HEK293 (cell line): ENCODE results near the gene KCNK15.

Source experiments
- CTCF ChIA-PET: fragments of 350-600 bp; formaldehyde crosslinking; extraction: SDS; loops from one replicate; lab custom pipeline; 2021; ENCODE audit warnings: antibody characterized with exemption; lab: Yijun Ruan, JAX
- POLR2A ChIA-PET: fragments of 300-600 bp; formaldehyde crosslinking; extraction: SDS; loops from one replicate; lab custom pipeline; 2020; ENCODE audit warnings: antibody characterized with exemption, inconsistent platforms; lab: Yijun Ruan, JAX
- H3K27ac ChIP-seq: fragments of 200-500 bp; sonication (Bioruptor generic); 2 replicates; pipeline ENCODE4 v1.5.1; 2014; ENCODE audit warnings: low read depth, low read length, control low read depth, inconsistent platforms; ENCODE audit errors: extremely low read depth
- H3K36me3 ChIP-seq, 2 experiments: fragments of 200-500 bp in 1 of 2; sonication (Bioruptor generic) in 1 of 2; 1 replicate in 1 of 2; 2 replicates in 1 of 2; pipeline ENCODE4 v1.5.1; 2014 to 2017; ENCODE audit warnings: inconsistent platforms in 2 of 2, low read length in 2 of 2; ENCODE audit not compliant: control insufficient read depth in 2 of 2, insufficient read depth in 1 of 2
- H3K4me1 ChIP-seq: fragments of 200-500 bp; sonication (Bioruptor generic); 2 replicates; pipeline ENCODE4 v1.5.1; 2014; ENCODE audit warnings: mild to moderate bottlenecking, low read length, inconsistent platforms; ENCODE audit not compliant: control insufficient read depth, insufficient read depth
- H3K4me3 ChIP-seq: 2 replicates; pipeline ENCODE4 v1.5.1; 2011; ENCODE audit warnings: low read depth, mild to moderate bottlenecking, control low read depth, low read length, moderate library complexity
- H3K9me3 ChIP-seq: fragments of 200-500 bp; sonication (Bioruptor generic); 2 replicates; pipeline ENCODE4 v1.5.1; 2014; ENCODE audit warnings: low read depth, low read length, inconsistent platforms; ENCODE audit not compliant: control insufficient read depth, insufficient read depth
- EGR2 ChIP-seq: fragments of 450-650 bp; formaldehyde crosslinking; IDR thresholded peaks from 2 replicates; pipeline ENCODE4 v1.5.1; 2016; ENCODE audit warnings: low read depth, missing biosample characterization, missing genetic modification characterization
- GLI4 ChIP-seq: fragments of 450-650 bp; formaldehyde crosslinking; IDR thresholded peaks from 2 replicates; pipeline ENCODE4 v1.5.1; 2016; ENCODE audit warnings: missing biosample characterization, missing genetic modification characterization
- GLIS2 ChIP-seq: fragments of 450-650 bp; formaldehyde crosslinking; IDR thresholded peaks from 2 replicates; pipeline ENCODE4 v1.5.1; 2016; ENCODE audit warnings: missing biosample characterization, missing genetic modification characterization
- HOXD13 ChIP-seq: sonication (generic); formaldehyde crosslinking; IDR thresholded peaks from 2 replicates; pipeline ENCODE4 v1.8.0; 2022; ENCODE audit warnings: missing genetic modification reagents, borderline replicate concordance
- OSR2 ChIP-seq: fragments of 450-650 bp; formaldehyde crosslinking; IDR thresholded peaks from 2 replicates; pipeline ENCODE4 v1.5.1; 2016; ENCODE audit warnings: missing biosample characterization, missing genetic modification characterization
- SP2 ChIP-seq: fragments of 450-650 bp; formaldehyde crosslinking; IDR thresholded peaks from 2 replicates; pipeline ENCODE4 v1.5.1; 2016; ENCODE audit warnings: missing biosample characterization, missing genetic modification characterization
- SP7 ChIP-seq: fragments of 450-650 bp; formaldehyde crosslinking; IDR thresholded peaks from 2 replicates; pipeline ENCODE4 v1.5.1; 2016; ENCODE audit warnings: missing biosample characterization, missing genetic modification characterization
- ZBTB17 ChIP-seq: fragments of 450-650 bp; formaldehyde crosslinking; IDR thresholded peaks from 2 replicates; pipeline ENCODE4 v1.5.1; 2016; ENCODE audit warnings: missing biosample characterization, missing genetic modification characterization
- ZEB2 ChIP-seq: fragments of 450-650 bp; formaldehyde crosslinking; IDR thresholded peaks from 2 replicates; pipeline ENCODE4 v1.5.1; 2016; ENCODE audit warnings: missing biosample characterization, missing genetic modification characterization
- ZFHX2 ChIP-seq: fragments of 450-650 bp; formaldehyde crosslinking; conservative IDR thresholded peaks from 2 replicates; pipeline ENCODE4 v1.5.1; 2016; ENCODE audit warnings: missing biosample characterization, missing genetic modification characterization
- ZNF2 ChIP-seq: fragments of 450-650 bp; formaldehyde crosslinking; IDR thresholded peaks from 2 replicates; pipeline ENCODE4 v1.5.1; 2016; ENCODE audit warnings: missing biosample characterization, missing genetic modification characterization
- ZNF214 ChIP-seq: fragments of 450-650 bp; formaldehyde crosslinking; IDR thresholded peaks from 2 replicates; pipeline ENCODE4 v1.5.1; 2017; ENCODE audit warnings: missing biosample characterization, mild to moderate bottlenecking, missing genetic modification characterization, borderline replicate concordance
- ZNF248 ChIP-seq: fragments of 450-650 bp; formaldehyde crosslinking; IDR thresholded peaks from 2 replicates; pipeline ENCODE4 v1.5.1; 2017; ENCODE audit warnings: missing biosample characterization, missing genetic modification characterization
- ZNF366 ChIP-seq: fragments of 450-650 bp; formaldehyde crosslinking; conservative IDR thresholded peaks from 2 replicates; pipeline ENCODE4 v1.5.1; 2016; ENCODE audit warnings: missing biosample characterization, missing genetic modification characterization
- ZNF416 ChIP-seq: fragments of 450-650 bp; formaldehyde crosslinking; IDR thresholded peaks from 2 replicates; pipeline ENCODE4 v1.5.1; 2016; ENCODE audit warnings: missing biosample characterization, missing genetic modification characterization
- ZNF510 ChIP-seq: fragments of 450-650 bp; formaldehyde crosslinking; IDR thresholded peaks from 2 replicates; pipeline ENCODE4 v1.5.1; 2018; ENCODE audit warnings: mild to moderate bottlenecking, missing genetic modification characterization, missing biosample characterization; ENCODE audit not compliant: insufficient replicate concordance
- ZNF585B ChIP-seq: fragments of 450-650 bp; formaldehyde crosslinking; IDR thresholded peaks from 2 replicates; pipeline ENCODE4 v1.5.1; 2016; ENCODE audit warnings: missing biosample characterization, missing genetic modification characterization
- ZNF776 ChIP-seq: fragments of 450-650 bp; formaldehyde crosslinking; IDR thresholded peaks from 2 replicates; pipeline ENCODE4 v1.5.0; 2017; ENCODE audit warnings: missing biosample characterization, missing genetic modification characterization, borderline replicate concordance
- ZSCAN30 ChIP-seq: fragments of 450-650 bp; IDR thresholded peaks from 2 replicates; pipeline ENCODE4 v1.5.1; 2018; ENCODE audit warnings: missing biosample characterization, mild to moderate bottlenecking, missing genetic modification characterization, moderate library complexity
- TF ChIP-seq, protein P1 (sequence below): fragments of 450-650 bp; formaldehyde crosslinking; IDR thresholded peaks from 2 replicates; pipeline ENCODE4 v1.5.1; 2016; ENCODE audit warnings: missing biosample characterization, missing genetic modification characterization
- TF ChIP-seq, protein P2 (sequence below): fragments of 450-650 bp; formaldehyde crosslinking; IDR thresholded peaks from 2 replicates; pipeline ENCODE4 v1.5.1; 2016; ENCODE audit warnings: missing biosample characterization, missing genetic modification characterization
- TF ChIP-seq, protein P3 (sequence below): fragments of 450-650 bp; formaldehyde crosslinking; IDR thresholded peaks from 2 replicates; pipeline ENCODE4 v1.5.1; 2016; ENCODE audit warnings: missing biosample characterization, missing genetic modification characterization
- TF ChIP-seq, protein P4 (sequence below): fragments of 450-650 bp; formaldehyde crosslinking; IDR thresholded peaks from 2 replicates; pipeline ENCODE4 v1.5.1; 2016; ENCODE audit warnings: missing biosample characterization, missing genetic modification characterization

Gene KCNK15

GRCh38 chr20:44769481-44769863, 23.8 kb downstream of the KCNK15 start:
- H3K9me3 ChIP-seq, result no peaks in the 10 kb centered on the region
- no peaks in the 10 kb centered on the region for H3K4me1 ChIP-seq
- CTCF ChIA-PET, result interaction anchor here (3.0 kb wide), 1 partner anchor 22 kb away, joined by 14 read pairs; no protein-coding TSS in a partner anchor
- POLR2A ChIA-PET, result no interaction called here
- H3K27ac ChIP-seq, result no peak overlapping the region
- TF ChIP-seq ZFHX2 (peak; percentile 94), HOXD13 (CRISPR knock-in tag) (no peak), EGR2 (tag by site-specific recombination) (peak; percentile 97)
- no peak overlapping the region for H3K4me3 ChIP-seq
- no peaks in the 10 kb centered on the region for H3K36me3 ChIP-seq

GRCh38 chr20:44770484-44771171, 25.0 kb downstream of the KCNK15 start:
- no peak for TF ChIP-seq ZNF366
- no peak for TF ChIP-seq ZNF2 (tag by site-specific recombination)
- TF ChIP-seq, protein P1, sequence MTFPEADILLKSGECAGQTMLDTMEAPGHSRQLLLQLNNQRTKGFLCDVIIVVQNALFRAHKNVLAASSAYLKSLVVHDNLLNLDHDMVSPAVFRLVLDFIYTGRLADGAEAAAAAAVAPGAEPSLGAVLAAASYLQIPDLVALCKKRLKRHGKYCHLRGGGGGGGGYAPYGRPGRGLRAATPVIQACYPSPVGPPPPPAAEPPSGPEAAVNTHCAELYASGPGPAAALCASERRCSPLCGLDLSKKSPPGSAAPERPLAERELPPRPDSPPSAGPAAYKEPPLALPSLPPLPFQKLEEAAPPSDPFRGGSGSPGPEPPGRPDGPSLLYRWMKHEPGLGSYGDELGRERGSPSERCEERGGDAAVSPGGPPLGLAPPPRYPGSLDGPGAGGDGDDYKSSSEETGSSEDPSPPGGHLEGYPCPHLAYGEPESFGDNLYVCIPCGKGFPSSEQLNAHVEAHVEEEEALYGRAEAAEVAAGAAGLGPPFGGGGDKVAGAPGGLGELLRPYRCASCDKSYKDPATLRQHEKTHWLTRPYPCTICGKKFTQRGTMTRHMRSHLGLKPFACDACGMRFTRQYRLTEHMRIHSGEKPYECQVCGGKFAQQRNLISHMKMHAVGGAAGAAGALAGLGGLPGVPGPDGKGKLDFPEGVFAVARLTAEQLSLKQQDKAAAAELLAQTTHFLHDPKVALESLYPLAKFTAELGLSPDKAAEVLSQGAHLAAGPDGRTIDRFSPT (tag by site-specific recombination), result no peak
- TF ChIP-seq, protein P2, sequence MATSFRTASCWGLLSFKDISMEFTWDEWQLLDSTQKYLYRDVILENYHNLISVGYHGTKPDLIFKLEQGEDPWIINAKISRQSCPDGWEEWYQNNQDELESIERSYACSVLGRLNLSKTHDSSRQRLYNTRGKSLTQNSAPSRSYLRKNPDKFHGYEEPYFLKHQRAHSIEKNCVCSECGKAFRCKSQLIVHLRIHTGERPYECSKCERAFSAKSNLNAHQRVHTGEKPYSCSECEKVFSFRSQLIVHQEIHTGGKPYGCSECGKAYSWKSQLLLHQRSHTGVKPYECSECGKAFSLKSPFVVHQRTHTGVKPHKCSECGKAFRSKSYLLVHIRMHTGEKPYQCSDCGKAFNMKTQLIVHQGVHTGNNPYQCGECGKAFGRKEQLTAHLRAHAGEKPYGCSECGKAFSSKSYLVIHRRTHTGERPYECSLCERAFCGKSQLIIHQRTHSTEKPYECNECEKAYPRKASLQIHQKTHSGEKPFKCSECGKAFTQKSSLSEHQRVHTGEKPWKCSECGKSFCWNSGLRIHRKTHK, result no peak
- TF ChIP-seq ZNF776 (tag by site-specific recombination), result no peak
- no peak for TF ChIP-seq ZNF585B (tag by site-specific recombination)
- no peak for TF ChIP-seq ZNF248 (tag by site-specific recombination)
- TF ChIP-seq ZNF510 (tag by site-specific recombination), result no peak
- no peak for TF ChIP-seq SP7
- TF ChIP-seq GLI4 (tag by site-specific recombination), result no peak
- no peak for TF ChIP-seq ZNF214
- no peak for TF ChIP-seq GLIS2 (tag by site-specific recombination)
- TF ChIP-seq EGR2 (tag by site-specific recombination), result no peak
- TF ChIP-seq ZNF416 (tag by site-specific recombination), result no peak
- no peak overlapping the region for H3K27ac ChIP-seq
- no peaks in the 10 kb centered on the region for H3K36me3 ChIP-seq
- H3K4me1 ChIP-seq, result no peaks in the 10 kb centered on the region
- ChIA-PET CTCF (interaction anchor here (1.4 kb wide), 1 partner anchor 23 kb away, joined by 4 read pairs; no protein-coding TSS in a partner anchor), POLR2A (no interaction called here)
- H3K4me3 ChIP-seq, result no peak overlapping the region
- H3K9me3 ChIP-seq, result no peaks in the 10 kb centered on the region

- H3K9me3 ChIP-seq, result no peaks in the 10 kb centered on the region
- no peak overlapping the region for H3K27ac ChIP-seq
- POLR2A ChIA-PET, result no interaction called here
- CTCF ChIA-PET, result interaction anchor here (1.4 kb wide), 1 partner anchor 24 kb away, joined by 4 read pairs; no protein-coding TSS in a partner anchor
- no peak overlapping the region for H3K4me3 ChIP-seq
- no peaks in the 10 kb centered on the region for H3K36me3 ChIP-seq
- H3K4me1 ChIP-seq, result no peaks in the 10 kb centered on the region
- TF ChIP-seq ZEB2, result no peak
- TF ChIP-seq ZSCAN30 (tag by site-specific recombination), result no peak
- no peak for TF ChIP-seq ZBTB17
- no peak for TF ChIP-seq SP2 (tag by site-specific recombination)
- no peak for TF ChIP-seq OSR2
- TF ChIP-seq, protein P3, sequence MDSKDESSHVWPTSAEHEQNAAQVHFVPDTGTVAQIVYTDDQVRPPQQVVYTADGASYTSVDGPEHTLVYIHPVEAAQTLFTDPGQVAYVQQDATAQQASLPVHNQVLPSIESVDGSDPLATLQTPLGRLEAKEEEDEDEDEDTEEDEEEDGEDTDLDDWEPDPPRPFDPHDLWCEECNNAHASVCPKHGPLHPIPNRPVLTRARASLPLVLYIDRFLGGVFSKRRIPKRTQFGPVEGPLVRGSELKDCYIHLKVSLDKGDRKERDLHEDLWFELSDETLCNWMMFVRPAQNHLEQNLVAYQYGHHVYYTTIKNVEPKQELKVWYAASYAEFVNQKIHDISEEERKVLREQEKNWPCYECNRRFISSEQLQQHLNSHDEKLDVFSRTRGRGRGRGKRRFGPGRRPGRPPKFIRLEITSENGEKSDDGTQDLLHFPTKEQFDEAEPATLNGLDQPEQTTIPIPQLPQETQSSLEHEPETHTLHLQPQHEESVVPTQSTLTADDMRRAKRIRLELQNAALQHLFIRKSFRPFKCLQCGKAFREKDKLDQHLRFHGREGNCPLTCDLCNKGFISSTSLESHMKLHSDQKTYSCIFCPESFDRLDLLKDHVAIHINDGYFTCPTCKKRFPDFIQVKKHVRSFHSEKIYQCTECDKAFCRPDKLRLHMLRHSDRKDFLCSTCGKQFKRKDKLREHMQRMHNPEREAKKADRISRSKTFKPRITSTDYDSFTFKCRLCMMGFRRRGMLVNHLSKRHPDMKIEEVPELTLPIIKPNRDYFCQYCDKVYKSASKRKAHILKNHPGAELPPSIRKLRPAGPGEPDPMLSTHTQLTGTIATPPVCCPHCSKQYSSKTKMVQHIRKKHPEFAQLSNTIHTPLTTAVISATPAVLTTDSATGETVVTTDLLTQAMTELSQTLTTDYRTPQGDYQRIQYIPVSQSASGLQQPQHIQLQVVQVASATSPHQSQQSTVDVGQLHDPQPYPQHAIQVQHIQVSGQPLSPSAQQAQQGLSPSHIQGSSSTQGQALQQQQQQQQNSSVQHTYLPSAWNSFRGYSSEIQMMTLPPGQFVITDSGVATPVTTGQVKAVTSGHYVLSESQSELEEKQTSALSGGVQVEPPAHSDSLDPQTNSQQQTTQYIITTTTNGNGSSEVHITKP (tag by site-specific recombination), result no peak
- TF ChIP-seq, protein P4, sequence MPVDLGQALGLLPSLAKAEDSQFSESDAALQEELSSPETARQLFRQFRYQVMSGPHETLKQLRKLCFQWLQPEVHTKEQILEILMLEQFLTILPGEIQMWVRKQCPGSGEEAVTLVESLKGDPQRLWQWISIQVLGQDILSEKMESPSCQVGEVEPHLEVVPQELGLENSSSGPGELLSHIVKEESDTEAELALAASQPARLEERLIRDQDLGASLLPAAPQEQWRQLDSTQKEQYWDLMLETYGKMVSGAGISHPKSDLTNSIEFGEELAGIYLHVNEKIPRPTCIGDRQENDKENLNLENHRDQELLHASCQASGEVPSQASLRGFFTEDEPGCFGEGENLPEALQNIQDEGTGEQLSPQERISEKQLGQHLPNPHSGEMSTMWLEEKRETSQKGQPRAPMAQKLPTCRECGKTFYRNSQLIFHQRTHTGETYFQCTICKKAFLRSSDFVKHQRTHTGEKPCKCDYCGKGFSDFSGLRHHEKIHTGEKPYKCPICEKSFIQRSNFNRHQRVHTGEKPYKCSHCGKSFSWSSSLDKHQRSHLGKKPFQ (tag by site-specific recombination), result no peak
Observed at GRCh38 chr20:44771172-44771535, 25.5 kb downstream of the KCNK15 start.
